Measurements from ENCODE around the gene BBS9. TPM values are rescaled to one million over a fixed set of nuclear protein-coding genes. Genes with fewer than 3 reads are reported as not detected.

BBS9 gene
- total RNA-seq, 1 donor from 2014 or later: 28.4 TPM

GRCh38 chr7:33196221-33196620, 66.9 kb downstream of the BBS9 start:
- Histone ChIP-seq H3K4me3 (no peak overlapping the region), H3K36me3 (no peaks in the 10 kb centered on the region), H3K9me3 (no peaks in the 10 kb centered on the region), H3K27me3 (ENCODE audit: low read depth) (no peaks in the 10 kb centered on the region), H3K4me1 (no peaks in the 10 kb centered on the region), H3K27ac (no peak overlapping the region)
- intact Hi-C loops (cut with DNase I): no loop called here
- no peak for DNase-seq
- no peak for TF ChIP-seq CTCF (IDR thresholded peaks at IDR 0.05)
- no peak for ATAC-seq

- DNase-seq: no peak
- H3K27ac ChIP-seq: no peak overlapping the region
- no peaks in the 10 kb centered on the region for H3K27me3 ChIP-seq (ENCODE audit: low read depth)
- intact Hi-C loops (cut with DNase I): no loop called here
- no peaks in the 10 kb centered on the region for H3K4me1 ChIP-seq
- no peak overlapping the region for H3K4me3 ChIP-seq
- no peaks in the 10 kb centered on the region for H3K36me3 ChIP-seq
- no peak for ATAC-seq
- no peaks in the 10 kb centered on the region for H3K9me3 ChIP-seq
- no peak for TF ChIP-seq CTCF (IDR thresholded peaks at IDR 0.05)
Observed at GRCh38 chr7:33200282-33200681, 70.9 kb downstream of the BBS9 start.

- intact Hi-C loops (cut with DNase I): no loop called here
- TF ChIP-seq CTCF (IDR thresholded peaks at IDR 0.05): no peak
- H3K27ac ChIP-seq: no peak overlapping the region
Observed at GRCh38 chr7:33201821-33202220, 72.5 kb downstream of the BBS9 start.

GRCh38 chr7:33210958-33211357, 81.6 kb downstream of the BBS9 start:
- intact Hi-C loops (cut with DNase I): no loop called here
- no peak for DNase-seq
- H3K27ac ChIP-seq: no peak overlapping the region
- ATAC-seq: no peak
- H3K27me3 ChIP-seq (ENCODE audit: low read depth): no peaks in the 10 kb centered on the region
- H3K4me1 ChIP-seq: no peaks in the 10 kb centered on the region
- no peak overlapping the region for H3K4me3 ChIP-seq
- peaks cover 13% of the 10 kb centered on the region for H3K9me3 ChIP-seq
- no peaks in the 10 kb centered on the region for H3K36me3 ChIP-seq
- TF ChIP-seq CTCF (IDR thresholded peaks at IDR 0.05): no peak

More at GRCh38 chr7:33201821-33202220, 72.5 kb downstream of the BBS9 start:
- ATAC-seq (no peak), DNase-seq (no peak)
- H3K27me3 ChIP-seq (ENCODE audit: low read depth): no peaks in the 10 kb centered on the region
- no peak overlapping the region for H3K4me3 ChIP-seq
- no peaks in the 10 kb centered on the region for H3K4me1 ChIP-seq
- no peaks in the 10 kb centered on the region for H3K9me3 ChIP-seq
- H3K36me3 ChIP-seq: no peaks in the 10 kb centered on the region

- H3K4me3 ChIP-seq: no peak overlapping the region
- no peak for TF ChIP-seq CTCF (IDR thresholded peaks at IDR 0.05)
- no peaks in the 10 kb centered on the region for H3K4me1 ChIP-seq
- intact Hi-C loops (cut with DNase I): no loop called here
- H3K27me3 ChIP-seq (ENCODE audit: low read depth): no peaks in the 10 kb centered on the region
- no peaks in the 10 kb centered on the region for H3K36me3 ChIP-seq
- DNase-seq (no peak), ATAC-seq (no peak)
- no peak overlapping the region for H3K27ac ChIP-seq
- peaks cover 13% of the 10 kb centered on the region for H3K9me3 ChIP-seq
Observed at GRCh38 chr7:33212144-33212543, 82.8 kb downstream of the BBS9 start.

GRCh38 chr7:33215992-33216391, 86.6 kb downstream of the BBS9 start:
- intact Hi-C loops (cut with DNase I): no loop called here
- H3K4me3 ChIP-seq: no peak overlapping the region

More at GRCh38 chr7:33215992-33216391, 86.6 kb downstream of the BBS9 start:
- TF ChIP-seq CTCF (IDR thresholded peaks at IDR 0.05): no peak
- ATAC-seq: no peak
- no peak for DNase-seq
- Histone ChIP-seq H3K36me3 (no peaks in the 10 kb centered on the region), H3K4me1 (no peaks in the 10 kb centered on the region), H3K27ac (no peak overlapping the region), H3K9me3 (peaks cover 4% of the 10 kb centered on the region), H3K27me3 (ENCODE audit: low read depth) (no peaks in the 10 kb centered on the region)
